Sciatic nerve (tissue), 2 donors: ENCODE results near the gene XKR3. TPM values are rescaled to one million over a fixed set of nuclear protein-coding genes. Genes with fewer than 3 reads are reported as not detected.
"Not testable (repeated sequence)": the region's sequence is repeated elsewhere in the genome, so short reads cannot be mapped to it uniquely, and the experiment has no call there.

Experiments
- ATAC-seq: fragments of 200-7000 bp; cut with Tn5 transposase; one replicate; pipeline ENCODE4 v1.9.1; 2020; ENCODE audit warnings: mild to moderate bottlenecking, moderate library complexity
- DNase-seq: peaks from one replicate; pipeline ENCODE4 v3.0.0-alpha.2; 2020; ENCODE audit warnings: low spot score
- intact Hi-C: fragments of 100-400 bp; cut with DNase I; formaldehyde crosslinking; loops from one replicate; pipeline ENCODE4 v1.14.2; 2022
- total RNA-seq: library from RNA; stranded (reverse); fragmentation: NEBNext Ultra II Directional; extraction: Animal tissue kit (Norgen Biotek cat#: 25700); gene quantifications from one replicate; pipeline ENCODE4 v1.2.1, GENCODE V29; 2021
- donor health status: DM: no; HTN: no; CAD: no.
- donor health status: DM: no; HTN: no; CAD: no.

Gene XKR3
- total RNA-seq: not detected

DNA sequence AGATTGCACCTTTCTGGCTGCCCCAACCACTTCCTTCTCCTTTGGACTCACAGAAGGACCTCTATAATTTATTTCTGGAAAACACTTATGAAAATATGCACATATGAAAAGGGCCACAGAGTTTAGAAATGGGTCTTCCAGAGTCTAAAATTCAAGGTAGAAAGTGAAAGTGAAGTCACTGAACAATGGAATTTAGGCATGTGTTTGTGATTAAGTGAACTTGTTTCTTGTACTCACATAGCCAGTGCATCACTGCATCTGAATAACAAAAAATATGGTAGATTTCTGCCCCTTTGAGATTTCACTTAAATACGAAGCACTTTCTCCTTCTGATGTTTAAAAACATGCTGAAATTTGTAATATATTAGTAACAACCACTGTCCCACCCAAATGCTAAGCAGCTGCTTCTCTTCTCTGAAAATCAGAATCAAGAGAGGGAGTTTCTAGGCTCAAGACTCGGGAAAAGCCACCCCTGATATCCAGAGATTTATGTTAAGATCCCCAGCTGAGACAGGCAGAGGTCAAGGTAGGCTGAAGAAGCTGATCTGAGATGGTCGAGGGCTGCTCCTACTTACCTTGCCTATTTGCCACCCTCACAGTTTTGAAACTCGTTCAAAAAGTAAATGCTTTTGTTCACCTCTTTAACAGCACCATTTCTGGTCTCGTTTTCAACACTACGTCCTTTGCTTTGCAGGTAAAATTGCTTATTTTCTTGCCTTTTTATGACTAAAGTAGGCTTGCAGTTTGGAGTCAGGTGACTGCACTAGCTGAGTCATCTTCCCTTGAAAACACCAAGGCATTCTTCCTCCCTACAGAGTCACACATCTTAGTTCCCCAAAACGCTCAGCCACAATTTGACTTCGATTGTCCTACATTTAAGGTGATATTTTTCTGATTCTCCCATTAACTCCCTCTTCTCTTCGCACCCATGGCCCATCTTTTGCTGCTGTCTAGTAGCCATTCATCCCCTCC is at the start of gene XKR3:
Gene XKR3, minus strand, starts transcription at position 696 of the 972 bp plus-strand sequence. CDS start 17,338 bp downstream, outside the sequence.
- intact Hi-C loops: no loop called here

DNA sequence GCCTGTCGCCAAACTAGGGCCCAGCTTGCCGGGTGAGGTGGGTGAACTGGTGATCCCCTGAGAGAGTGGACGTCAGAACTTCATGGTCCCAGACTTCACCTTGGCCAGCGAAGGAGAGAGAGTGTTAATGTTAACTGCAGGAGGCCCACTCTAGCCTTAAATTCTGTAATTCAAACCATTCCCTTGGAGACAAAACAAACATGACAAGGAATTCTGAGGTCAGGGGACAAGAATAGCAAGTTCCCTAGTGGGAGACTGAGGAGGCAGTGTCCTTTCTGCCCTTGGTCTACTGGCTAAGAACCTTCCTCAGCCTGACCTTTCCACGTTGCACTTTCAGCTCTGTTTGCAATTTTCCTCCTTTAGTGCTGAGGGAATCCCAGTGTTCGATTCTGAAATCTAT is 44.4 kb upstream of the XKR3 start:
- DNase-seq, ATAC-seq, intact Hi-C loops: not testable (repeated sequence)

More for the DNA sequence above, at the start of gene XKR3:
- peak; percentile 66 for ATAC-seq
- no peak for DNase-seq

DNA sequence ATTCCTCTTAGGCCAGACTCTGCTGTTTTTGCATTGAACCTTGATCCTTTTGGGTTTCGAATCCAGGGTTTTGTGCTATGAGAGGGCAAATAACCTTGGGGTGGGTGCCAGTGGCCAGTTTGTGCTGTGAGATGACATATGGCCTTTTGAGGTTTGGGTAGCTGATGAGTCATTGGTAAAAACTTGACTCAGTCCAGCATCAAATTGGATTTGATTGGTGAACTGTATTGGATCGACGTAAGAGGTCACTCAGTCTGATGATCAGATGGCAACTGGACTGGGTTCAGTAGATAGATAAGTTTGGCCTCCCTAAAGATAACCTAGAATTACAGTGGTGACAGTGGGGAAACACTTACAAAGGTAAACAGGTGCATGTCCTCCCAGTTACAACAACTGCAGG is 41.0 kb upstream of the XKR3 start:
- no peak for DNase-seq
- intact Hi-C loops: no loop called here
- ATAC-seq: no peak

DNA sequence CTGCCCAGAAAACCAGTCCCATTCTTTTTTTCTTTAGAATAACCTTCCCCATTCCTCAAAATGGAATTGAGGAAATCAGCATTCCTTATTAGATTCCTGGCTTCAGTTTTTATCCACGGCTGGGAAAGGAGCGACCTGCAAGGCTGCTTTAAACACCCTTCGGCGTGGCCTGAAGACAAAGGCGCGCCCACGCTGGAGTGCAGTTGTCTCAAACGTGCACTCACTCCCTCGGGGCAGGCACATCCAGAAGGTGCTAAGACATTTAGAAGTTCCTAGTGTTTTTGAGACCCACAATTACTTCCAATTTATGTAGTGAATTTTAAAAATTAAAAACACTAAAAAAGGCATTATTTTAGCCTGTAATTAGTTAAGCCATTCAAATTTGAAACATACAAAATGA is 31.6 kb upstream of the XKR3 start:
- intact Hi-C loops, ATAC-seq, DNase-seq: not testable (repeated sequence)

DNA sequence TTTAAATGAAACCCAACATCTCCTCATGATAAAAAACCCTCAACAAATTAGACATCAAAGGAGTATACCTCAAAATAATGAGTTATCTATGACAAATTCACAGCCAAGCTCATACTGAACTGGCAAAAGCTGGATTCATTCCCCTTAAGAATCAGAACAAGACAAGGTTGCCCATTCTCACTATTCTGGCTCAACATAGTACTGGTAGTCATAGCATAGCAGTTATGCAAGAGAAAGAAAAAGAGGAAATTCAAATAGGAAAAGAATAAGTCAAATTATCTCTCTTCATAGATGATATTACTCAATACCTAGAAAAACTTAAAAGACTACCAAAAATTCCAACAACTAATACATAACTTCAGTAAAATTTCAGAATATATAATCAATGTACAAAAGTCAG is 29.4 kb upstream of the XKR3 start:
- intact Hi-C loops: no loop called here

DNA sequence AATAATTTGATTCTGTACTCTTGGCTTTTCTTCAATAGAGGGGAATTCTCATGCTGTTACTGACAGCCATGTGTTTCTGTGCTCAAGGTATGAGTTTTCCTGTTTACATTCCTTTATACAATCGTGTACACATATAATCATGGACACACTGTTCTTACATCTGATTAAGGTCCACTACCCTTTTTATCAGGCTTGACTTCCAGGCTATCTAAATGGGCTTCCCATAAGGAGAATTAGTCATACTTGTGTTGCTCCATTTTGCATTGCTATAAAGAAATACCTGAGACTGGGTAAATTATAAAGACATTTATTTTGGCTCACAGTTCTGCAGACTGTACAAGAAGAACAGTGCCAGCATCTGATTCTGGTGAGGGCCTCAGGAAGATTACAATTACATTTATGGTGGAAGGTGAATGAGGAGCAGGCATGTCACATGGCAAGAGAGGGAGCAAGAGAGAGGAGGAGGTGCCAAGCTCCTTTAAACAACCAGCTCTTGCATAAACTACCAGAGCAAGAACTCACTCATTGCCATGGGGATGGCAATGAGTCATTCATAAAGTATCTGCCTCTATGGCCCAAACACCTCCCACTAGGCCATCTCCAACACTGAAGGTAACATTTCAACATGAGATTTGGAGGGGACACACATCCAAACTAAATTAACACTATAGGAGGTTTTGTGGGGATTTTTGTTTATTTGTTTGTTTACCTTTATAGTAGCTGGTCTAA is 26.2 kb upstream of the XKR3 start:
- DNase-seq, ATAC-seq, intact Hi-C loops: not testable (repeated sequence)

More for the DNA sequence above, 29.4 kb upstream of the XKR3 start:
- ATAC-seq (no peak), DNase-seq (no peak)

DNA sequence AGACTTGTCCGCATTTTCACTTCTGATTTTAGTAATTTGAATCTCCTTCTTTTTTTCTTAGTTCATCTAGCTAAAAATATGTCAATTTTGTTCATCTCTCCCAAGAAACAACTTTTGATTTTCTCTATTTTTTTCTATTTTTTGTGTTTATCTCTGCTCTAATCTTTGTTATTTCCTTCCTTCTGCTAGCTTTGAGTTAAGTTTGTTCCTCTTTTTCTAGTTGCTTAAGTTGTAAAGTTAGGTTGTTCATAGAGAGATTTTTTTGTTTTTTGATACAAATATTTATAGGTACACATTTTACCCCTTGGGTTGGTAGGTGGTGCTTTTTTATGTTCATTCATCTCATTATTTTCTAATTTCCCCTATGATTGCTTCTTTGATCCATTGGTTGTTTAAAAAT is 22.1 kb upstream of the XKR3 start:
- no peak for DNase-seq
- no peak for ATAC-seq
- intact Hi-C loops: no loop called here

DNA sequence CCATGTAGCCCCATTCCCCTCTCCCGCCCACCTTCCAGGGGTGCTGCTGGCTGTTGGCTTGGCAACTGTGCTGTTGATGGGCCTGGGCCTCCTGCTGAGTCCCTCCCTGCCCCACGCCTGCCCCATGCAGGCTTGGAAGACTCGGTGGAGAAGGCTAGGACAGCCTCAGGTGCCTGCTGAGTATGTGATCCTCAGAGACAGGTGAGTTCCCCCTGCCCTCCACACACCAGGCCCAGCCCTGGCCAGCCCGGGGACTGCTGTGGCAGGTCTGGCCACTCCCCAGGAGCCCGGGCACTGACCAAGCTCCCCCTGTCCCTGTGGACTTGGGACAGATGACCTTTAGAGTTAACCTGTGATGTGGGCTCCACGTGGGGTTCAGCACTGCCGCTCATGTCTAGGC is 20.7 kb upstream of the XKR3 start:
- ATAC-seq (no peak), DNase-seq (no peak)
- intact Hi-C loops: no loop called here

DNA sequence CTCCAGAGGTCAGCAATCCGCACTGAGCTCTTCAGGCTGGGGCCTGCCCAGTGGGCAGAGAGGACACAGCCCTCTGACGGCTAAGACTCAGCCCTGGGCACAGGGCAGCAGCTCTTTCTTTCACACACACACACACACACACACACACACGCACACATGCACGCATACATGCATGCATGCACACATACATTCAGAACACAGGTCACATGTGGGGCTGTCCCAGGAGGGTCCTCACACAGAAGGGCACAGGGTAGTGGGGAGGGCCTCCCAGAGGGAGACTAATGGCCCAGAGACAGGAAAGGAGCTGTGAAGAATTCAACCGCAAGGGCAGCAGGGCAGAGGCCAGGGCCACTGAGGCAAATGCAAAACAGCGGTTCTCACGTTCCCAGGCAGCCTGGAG is 20.3 kb upstream of the XKR3 start:
- no peak for ATAC-seq
- intact Hi-C loops: no loop called here
- DNase-seq: no peak

DNA sequence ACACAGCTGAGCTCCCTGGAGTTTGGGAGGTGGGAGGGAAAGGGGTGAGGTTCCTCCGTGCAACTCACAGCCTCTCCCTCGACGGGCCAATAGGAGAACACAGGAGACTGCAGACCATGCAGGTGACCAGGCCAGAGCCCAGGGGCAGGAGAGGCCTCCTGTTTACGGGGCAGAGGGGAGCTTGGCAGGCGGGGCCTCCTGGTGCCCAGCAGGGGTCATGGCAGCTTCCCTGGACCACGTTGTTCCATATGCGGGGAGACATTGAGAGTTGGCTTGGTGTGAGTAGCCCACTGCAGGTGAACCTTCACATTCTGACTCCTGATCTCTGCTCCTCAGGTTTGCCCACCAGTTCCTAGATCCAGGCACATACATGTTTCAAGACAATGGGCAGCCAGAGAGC is 19.3 kb upstream of the XKR3 start:
- intact Hi-C loops: no loop called here
- DNase-seq: no peak
- ATAC-seq: no peak

DNA sequence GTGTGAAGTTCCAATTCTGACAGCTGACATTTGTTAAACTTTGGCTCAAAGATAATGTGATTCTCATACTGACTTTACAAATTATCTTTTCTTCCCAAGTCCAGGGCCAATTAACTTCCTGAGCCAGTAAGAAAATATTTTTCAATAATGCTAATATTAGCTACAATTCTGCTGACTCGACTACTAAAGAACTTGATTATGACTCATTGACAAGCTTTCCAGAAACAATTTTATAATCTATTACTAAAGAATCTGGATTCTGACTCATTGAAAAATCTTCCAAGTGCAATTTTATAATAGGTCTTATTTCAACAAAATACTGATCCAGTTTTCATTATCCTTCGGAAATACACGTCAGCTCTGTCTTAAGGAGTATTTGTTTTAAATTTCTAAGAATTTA is 12.9 kb upstream of the XKR3 start:
- intact Hi-C loops: no loop called here
- DNase-seq (no peak), ATAC-seq (peak; percentile 42)

DNA sequence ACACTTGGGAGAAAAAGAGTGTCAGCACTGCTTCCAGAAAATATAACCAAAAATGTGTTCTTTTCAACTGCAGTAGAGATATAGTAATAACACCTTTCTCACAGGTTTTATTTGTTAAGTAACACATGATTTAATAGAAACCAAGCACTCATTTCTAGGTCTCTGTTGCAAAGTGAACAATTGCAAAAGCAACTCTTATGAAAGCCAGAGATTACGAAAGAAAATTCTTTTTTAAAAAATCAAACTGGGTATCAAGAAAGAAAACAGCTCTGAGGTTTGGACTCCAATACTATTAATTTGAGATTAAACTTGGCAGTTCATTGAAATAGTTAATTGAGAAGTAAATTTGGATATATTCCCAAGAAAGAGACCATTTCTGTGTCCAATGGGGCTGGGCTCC is 9.8 kb upstream of the XKR3 start:
- intact Hi-C loops: no loop called here
- DNase-seq: no peak
- ATAC-seq: peak; percentile 30

DNA sequence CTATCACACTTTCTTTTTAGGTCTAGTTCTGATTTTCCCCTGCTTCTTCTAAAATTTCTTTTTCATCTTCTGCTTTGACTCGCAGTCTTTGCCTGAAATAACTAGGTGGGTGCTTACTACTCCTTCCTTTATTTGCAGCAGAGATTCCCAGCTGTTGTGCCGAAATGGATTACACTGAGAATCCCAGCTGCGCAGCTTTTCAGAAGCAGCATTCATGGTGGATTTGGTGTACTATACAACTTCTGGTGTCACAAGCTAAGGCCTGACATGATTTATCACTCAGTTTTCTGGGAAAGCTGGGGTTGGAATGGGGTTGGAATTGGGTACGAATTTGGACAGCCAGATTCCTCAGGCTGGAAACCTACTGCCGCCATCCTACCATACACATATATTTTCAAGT is 6.0 kb upstream of the XKR3 start:
- DNase-seq: no peak
- no peak for ATAC-seq
- intact Hi-C loops: no loop called here

DNA sequence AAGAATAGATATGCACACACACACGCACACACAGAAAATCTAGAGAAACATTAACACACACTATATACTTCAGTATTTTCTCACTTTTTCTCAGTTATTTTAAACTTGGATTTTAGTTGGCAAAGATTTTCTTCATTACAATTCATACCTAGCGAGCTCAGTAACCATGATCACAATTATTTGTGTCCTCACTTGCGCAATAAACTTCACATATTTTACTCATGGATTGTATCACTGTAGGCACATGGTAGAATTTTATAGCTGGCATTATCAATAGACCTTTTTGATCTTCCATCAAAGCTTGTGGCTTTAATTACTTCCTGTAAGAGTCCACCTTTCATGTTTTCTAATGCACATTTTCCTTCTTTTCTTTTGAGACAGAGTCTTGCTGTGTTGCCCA is 4.8 kb upstream of the XKR3 start:
- DNase-seq (no peak), ATAC-seq (no peak)
- intact Hi-C loops: no loop called here

DNA sequence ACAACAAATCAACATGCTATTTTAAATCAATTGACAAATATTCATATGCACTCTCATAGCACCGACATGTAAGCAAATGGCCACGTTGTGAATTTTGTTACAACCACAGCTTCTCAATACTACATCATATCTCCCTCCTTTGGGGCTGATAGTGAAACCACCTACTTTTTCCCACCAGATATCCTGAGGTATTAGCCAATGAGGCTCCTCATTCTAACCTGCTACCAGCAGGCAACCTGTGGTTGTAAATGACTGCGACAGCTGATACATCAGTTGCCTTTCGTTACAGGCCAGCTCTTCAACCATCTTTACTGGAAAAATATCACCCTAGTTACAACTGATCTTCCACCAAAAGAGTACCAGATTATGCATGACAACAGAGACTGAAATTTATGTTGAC is 3.7 kb upstream of the XKR3 start:
- DNase-seq (no peak), ATAC-seq (no peak)
- intact Hi-C loops: no loop called here

DNA sequence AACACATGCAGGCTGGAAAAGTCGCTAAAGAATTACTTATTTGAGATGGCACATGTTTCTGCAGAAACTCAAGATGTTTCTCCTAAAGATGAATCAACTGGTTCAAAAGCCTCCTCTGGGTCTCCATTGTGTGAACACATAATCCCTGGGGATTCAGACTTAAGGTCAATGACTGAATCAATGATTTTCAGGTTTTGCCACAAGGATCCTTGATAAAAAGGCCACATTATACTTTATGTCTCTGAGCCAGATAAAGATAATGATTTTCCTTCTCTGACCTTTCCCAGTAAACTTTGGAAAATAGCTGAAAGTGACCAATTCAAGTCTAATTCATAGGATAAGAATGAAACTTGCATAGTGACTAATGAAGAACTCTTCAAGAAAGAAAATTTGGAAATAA is 2.3 kb upstream of the XKR3 start:
- intact Hi-C loops: no loop called here
- ATAC-seq (no peak), DNase-seq (no peak)

DNA sequence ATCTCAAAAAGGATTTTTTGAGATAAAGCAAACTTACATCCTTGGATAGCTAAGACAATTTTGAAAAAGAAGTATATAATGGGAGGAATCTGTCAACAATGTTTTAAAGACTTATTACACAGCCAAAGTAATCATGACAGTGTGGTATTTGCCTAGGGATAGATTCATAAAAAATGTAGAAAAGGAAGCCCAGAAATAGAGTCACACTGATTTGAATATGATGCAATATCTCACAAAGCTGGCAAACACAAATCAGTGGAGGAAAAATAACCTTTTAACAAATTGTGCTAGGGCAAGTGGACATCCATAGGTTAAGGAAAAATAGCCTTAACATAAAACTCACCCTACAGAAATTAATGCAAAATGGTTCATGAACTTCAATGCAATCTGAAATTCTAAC is 6.0 kb downstream of the XKR3 start:
- ATAC-seq: peak; percentile 86
- no peak for DNase-seq
- intact Hi-C loops: no loop called here

DNA sequence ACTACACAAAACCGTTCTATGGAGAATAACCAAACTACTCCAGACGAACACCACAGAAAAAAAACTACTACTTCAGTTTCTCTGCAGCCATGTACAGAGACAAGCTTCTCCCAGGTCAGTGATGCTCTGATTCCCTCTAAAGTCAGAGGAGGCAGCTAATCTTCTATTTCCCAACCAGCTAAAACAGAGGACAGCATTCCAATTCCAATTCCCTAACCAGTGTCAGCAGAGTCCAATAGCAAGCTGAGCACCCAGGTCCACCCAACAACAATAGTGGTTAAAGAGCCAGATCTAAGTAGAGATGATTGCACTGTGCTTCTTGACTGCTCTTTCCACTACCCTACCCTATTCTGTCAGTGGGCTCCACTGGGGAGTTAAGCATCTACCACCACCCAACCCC is 6.7 kb downstream of the XKR3 start:
- DNase-seq (no peak), ATAC-seq (peak; percentile 65)
- intact Hi-C loops: no loop called here

DNA sequence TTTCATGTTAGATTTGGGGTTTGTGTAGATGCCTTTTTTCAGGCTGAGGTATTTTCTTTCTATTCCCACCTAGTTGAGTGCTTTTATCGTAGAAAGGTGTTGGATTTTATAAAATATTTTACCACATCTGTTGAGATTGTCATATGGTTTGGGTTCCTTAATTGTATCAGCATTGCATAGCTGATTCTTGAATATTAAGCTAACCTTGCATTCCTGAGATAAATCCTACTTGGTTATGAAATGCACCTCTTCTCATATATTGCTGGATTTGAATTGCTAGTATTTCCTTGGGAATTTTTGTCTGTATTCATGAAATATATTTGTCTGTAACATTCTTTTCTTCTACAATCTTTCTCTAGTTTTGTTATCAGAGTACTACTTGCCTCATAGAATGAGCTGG is 10.1 kb downstream of the XKR3 start:
- DNase-seq: no peak
- intact Hi-C loops: no loop called here
- no peak for ATAC-seq

DNA sequence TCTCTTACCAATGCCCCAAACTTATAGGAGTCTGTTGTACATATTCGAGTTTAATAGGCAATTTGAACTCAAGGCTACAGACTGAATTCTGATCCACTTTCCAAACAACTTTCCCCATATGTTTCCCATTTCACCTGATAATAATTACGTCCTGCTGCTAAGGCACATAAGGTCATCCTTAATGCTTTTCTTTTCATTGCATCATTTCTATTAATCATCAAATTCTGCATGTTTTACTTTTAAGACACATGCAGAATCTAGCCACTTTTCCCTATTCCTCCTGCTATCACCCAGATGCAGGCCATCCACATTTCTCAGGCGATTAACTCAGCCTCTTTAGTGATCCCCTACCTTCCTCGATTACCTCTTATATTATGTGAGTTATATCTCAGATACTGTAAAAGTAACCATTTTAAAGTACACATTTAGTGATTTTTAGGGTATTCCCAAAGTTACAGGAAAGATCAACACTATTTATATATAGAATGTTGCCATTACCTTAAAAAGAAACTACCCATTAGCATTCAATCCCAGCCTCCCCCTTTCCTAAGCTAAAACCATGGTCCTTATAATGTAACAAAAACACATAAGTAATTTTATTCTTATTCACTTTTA is 14.9 kb downstream of the XKR3 start:
- intact Hi-C loops: no loop called here
- no peak for ATAC-seq

More for the DNA sequence above, 14.9 kb downstream of the XKR3 start:
- DNase-seq: no peak
